ENCODE results near the gene GPC1.
A peak's percentile ranks its signal among the peaks of the same experiment; 100 is the strongest.

The GPC1 gene

GRCh38 chr2:240432430-240432819, 3.0 kb upstream of the GPC1 start:
- no peak for DNase-seq (ENCODE audit: low spot score)

- DNase-seq (ENCODE audit: low spot score) = no peak
Observed at GRCh38 chr2:240432820-240433801, 2.4 kb upstream of the GPC1 start.

DNA sequence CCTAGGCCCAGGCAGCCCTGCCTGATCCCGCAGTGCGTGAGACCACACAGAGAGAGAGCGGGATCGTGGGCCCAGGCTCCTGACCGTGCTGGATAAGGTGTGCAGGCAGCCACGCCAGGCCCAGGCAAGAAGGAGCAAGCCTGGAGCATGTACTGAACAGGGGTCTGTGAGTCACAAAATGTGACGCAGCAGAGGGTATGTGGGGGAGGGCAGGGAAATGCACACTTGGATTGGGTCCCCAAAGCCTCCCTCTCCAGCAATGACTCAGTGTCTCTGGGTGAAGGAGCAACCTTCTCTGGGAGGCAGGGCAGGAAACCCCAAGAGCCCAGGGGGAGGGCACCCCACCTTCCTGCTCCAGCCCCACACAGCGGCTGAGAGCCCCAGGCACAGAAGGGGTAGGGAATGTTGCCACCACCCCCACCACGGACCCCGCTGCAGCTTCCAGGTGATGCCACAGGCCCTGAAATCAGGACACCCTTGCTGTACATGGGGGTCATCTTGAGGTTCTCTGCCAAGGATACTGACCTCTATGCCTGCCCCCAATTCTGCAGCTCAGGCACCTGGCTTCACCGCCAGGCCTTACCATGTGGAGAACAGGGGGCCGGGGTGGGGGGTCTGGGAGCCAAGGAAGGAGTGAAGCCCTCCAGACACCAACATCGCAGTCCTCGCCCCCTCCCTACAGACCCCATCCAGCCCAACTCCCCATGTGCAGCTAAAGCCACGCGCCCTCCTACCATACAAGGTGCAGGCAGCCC, 1.3 kb upstream of the GPC1 start:
- DNase-seq (ENCODE audit: low spot score) = no peak

DNA sequence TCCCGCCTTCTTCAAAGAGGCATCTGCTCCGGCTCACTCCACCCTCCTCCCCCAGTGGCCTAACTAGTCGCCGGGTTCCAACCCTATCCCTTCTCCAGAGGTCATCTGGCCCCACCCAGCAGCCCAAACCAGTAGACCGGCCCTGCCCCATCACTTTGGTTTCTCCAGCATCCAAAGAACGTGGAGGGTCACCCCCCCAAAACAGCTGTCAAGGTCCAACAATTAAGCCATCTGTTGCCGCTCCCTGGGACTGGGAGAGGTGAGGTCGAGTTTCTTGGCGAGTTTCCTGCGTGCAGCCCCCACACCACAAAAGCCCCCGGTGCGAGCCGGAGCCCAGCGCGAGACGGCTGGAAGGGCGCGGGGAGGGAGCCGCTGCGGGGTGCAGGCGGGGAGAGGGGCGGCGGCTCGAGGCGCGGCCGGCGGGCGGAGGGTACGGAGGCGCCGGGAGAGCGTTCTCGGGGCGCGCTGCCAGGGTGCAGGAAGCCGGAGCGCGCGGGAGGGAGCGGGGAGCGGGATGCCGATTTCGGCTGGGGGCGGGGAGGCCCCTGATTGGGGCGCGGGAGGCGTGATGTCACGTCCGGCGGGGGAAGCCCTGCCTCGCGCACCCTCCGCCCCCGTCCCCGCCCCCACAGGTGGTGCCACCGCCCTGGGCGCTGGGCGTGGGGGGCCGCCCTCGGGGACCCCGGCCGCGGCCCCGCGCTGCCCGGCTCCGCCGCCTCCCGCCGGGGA, 571 bp upstream of the GPC1 start:
- no peak for DNase-seq (ENCODE audit: low spot score)

- no peak for DNase-seq (ENCODE audit: low spot score)
Observed at GRCh38 chr2:240435948-240436682, 652 bp downstream of the GPC1 start.

- no peak for DNase-seq (ENCODE audit: low spot score)
Observed at GRCh38 chr2:240436683-240437550, 1.5 kb downstream of the GPC1 start.

GRCh38 chr2:240437551-240437860, 2.0 kb downstream of the GPC1 start:
- DNase-seq (ENCODE audit: low spot score) = no peak

GRCh38 chr2:240437861-240438809, 2.7 kb downstream of the GPC1 start:
- DNase-seq (ENCODE audit: low spot score) = peak; percentile 96

- no peak for DNase-seq (ENCODE audit: low spot score)
Observed at GRCh38 chr2:240438810-240439697, 3.6 kb downstream of the GPC1 start.

DNA sequence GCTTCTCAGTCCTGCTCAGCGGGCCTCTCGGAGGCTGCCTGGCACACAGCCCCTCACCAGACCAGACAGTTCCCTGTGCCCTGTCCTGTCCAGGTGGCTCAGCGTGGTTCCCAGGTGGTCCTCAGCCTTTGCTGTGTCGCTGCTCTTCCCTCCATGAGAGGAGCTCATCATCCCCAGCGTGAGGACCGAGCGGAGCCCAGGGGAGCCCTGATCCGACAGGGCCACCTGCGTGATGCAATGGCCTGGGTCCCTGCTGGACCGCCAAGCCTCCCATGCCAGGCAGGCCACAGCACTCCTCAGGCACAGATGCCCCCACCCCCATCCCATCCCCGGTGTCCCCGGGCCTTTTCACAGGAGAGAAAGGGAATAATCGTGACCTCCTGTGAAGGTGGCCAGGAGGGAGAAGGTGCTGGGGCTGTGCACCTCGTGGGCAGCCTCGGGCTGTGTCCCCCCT, 4.3 kb downstream of the GPC1 start:
- DNase-seq (ENCODE audit: low spot score) = no peak

GRCh38 chr2:240440251-240440650, 4.8 kb downstream of the GPC1 start:
- no peak for DNase-seq (ENCODE audit: low spot score)

- no peak for DNase-seq (ENCODE audit: low spot score)
Observed at GRCh38 chr2:240440704-240441320, 5.3 kb downstream of the GPC1 start.

DNA sequence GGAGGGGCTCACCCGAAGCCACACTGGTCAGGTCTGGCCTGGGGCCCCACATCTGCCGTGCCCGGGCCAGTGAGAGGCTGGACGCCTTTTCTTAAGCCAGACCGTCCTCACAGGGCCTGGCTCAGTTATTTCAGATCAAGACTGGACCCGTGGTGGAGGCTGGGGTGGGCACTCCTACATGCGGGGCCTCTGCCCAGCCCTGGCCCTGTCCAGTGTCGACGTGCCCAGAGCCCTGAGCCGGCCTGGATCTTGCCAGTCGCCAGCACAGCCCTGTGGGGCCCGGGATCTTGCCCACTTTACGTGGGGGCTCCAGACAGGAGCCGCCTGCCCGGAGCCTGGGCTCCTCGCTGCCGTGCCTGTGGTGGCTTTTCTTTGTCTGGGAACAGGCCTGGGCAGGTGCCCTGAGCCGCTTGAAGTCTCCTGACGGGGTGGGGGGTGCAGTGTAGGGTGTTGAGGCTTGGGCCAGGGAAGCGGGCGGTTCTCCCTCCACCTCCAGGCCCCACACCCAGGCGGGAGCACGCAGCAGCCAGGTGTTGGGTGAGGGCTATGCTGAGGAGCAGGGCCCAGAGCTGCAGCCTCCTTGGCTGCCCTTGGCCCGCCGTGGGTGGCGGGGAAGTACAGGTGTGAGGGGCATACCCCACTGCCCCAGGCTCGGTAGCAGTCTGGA, 6.0 kb downstream of the GPC1 start:
- no peak for DNase-seq (ENCODE audit: low spot score)

DNA sequence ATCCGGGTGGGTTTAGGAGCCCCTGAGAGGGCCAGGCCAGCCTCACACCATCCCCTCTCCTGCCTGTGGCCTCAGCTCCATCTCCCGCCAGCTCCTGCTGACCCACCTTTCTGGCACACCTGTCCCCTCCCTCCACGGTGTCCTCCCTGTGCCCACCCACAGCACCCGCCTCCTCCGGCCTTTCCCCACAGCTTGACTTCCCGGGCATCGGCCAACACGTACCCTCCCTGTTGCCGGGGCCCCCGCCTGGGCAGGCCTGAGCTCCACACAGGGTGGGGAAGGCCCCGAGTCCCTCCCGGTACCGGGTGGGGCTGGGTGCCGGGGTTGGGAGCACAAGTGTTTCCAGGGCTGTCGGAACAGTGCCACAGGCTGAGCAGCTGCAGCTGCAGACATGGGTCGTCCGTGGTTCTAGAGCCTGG, 6.5 kb downstream of the GPC1 start:
- DNase-seq (ENCODE audit: low spot score) = no peak

GRCh38 chr2:240442891-240443715, 7.6 kb downstream of the GPC1 start:
- DNase-seq (ENCODE audit: low spot score) = no peak

DNA sequence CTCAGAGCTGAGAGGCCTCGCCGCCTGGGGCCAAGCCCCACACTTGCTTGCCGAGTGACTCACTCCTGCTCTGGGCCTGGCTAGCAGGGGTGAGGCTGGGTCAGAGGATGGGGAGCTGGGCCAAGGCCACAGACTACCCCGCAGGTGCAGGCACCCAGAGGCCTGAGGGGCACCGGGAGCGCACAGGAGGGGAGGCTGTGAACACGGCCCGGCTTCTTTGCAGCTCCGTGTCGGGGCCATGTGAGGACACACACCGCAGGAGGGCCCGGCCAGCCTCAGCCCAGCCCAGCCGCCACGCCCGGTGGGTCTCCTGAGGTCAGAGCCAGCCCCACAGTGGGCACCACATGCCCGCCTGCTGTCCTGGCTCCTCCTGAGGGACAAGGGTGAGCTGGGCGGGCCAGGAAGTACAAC, 8.4 kb downstream of the GPC1 start:
- no peak for DNase-seq (ENCODE audit: low spot score)

DNA sequence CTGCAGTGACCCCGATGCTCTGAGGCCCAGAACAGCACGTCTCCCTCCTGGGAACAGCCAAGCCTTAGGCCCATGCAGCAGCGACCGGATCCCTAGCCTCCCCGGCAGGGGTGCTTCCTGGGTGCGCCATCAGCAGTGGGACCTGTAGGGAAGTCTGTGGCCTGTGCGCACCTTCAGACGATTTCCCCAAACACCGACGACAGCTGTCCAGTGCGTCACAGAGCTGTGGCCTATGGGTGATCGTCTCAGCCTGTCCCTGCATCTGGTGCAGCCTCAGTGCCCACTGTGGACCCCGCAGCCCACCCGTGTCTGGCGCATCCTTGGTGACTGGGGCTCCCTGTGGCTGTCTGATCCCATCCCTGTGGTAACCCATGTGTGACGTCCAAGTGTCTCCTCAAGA, 9.0 kb downstream of the GPC1 start:
- DNase-seq (ENCODE audit: low spot score) = no peak
